Activated CD8-positive, alpha-beta memory T cell treated with anti-CD3 and anti-CD28 coated beads, Interleukin-2, amount 50 U/mL, for 1 hour (primary cell): ENCODE results near the gene KCNH2.
"Not testable (repeated sequence)": the region's sequence is repeated elsewhere in the genome, so short reads cannot be mapped to it uniquely, and the experiment has no call there.

Experiments
- DNase-seq: peaks from one replicate; pipeline ENCODE4 v3.0.0-alpha.2; 2020; ENCODE audit errors: extremely low read depth

Gene KCNH2

DNA sequence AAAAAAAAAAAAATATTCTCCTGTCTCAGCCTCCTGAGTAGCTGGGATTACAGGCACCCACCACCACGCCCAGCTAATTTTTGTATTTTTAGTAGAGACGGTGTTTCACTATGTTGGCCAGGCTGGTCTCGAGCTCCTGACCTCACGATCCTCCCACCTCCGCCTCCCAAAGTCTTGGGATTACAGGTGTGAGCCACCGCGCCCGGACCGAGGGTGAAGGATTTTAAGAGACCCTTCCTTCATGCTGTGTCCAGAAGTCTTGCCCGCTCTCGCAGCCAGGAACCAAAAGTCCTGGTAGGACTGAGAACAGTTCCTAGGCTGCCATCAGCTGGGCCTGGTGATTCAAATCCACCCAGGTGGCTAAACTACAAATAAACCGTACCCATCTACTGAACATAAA, 33.5 kb upstream of the KCNH2 start:
- DNase-seq = not testable (repeated sequence)

DNA sequence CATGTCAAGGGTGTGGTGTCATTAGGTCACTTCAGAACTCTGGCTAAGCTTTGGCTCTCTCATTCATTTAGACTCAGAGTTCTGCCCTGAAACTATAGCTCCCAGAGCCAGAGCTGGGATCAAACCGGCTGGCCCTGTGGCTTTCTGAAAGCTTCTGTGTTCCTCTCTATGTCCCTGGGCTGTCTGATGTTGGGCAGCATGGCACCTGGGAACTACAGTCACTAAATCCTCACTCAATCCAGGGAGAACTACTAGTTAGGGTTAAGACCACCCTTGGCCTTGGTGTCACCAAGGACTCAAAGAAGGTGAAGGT, 32.9 kb upstream of the KCNH2 start:
- no peak for DNase-seq

DNA sequence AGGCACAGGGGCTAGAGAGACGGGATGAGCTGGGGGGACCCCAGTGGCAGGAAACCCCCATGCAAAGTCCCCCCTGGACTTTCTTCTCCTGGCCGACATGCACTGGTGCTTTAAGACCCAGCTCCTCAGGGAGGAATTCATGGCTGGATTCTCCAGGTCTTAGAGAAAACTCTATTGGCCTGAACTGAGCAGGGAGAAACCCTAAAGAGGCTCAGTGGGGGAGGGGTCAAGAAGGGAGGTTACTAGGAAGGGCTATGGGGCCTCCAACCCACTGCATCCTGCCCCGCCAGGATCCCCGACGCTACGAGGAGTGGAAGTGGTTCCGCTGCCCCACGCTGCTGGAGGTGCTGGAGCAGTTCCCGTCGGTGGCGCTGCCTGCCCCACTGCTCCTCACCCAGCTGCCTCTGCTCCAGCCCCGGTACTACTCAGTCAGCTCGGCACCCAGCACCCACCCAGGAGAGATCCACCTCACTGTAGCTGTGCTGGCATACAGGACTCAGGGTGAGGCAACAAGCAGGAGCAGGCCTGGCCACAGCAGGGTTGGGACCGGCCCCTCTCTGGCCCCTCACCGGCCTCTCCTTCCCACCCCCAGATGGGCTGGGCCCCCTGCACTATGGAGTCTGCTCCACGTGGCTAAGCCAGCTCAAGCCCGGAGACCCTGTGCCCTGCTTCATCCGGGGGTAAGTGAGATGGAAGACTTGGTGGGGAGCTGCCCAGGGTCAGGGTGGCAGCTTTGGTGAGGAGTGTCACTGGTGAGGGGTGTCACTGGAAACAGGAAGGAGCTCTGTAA, 32.4 kb upstream of the KCNH2 start:
- no peak for DNase-seq

DNA sequence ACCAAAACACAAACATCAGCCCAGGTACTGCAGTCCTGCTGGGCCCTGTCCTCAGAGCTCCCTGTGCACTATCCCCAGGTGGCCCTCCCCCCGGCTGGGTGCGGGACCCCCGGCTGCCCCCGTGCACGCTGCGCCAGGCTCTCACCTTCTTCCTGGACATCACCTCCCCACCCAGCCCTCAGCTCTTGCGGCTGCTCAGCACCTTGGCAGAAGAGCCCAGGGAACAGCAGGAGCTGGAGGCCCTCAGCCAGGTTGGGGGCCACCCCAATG, 31.9 kb upstream of the KCNH2 start:
- DNase-seq = no peak

- DNase-seq = no peak
Observed at GRCh38 chr7:151009327-151010036, 31.4 kb upstream of the KCNH2 start.

DNA sequence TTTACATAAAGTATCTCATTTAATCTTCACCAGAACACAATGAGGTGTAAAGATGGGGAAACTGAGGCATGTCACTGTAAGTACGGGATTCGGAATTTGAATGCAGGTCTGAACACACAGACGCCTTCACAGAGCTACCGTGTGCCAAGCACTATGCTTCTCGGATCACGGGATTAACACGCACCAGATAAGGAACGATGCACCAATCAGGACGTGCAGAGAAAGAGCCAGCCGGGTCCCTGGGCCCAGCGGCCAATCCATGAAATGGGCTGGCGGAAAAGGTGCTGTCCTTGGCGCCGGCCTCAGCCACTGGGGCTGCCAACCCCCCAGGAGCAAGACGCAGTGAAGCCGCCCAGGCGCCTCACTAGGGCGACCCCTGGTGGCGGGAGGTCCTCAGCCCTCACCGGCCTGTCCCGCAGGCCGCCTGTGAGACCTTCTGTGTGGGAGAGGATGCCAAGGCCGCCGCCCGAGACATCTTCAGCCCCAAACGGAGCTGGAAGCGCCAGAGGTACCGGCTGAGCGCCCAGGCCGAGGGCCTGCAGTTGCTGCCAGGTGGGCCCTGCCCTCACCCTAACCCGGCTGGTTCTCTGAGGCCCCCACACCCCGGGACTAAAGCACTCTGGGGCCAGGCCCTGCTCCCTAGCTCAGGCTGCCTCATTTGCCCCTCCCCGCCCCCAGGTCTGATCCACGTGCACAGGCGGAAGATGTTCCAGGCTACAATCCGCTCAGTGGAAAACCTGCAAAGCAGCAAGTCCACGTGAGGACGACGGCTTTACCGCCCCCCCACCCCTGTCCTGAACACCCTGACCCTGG, 30.6 kb upstream of the KCNH2 start:
- no peak for DNase-seq

- DNase-seq = no peak
Observed at GRCh38 chr7:151008143-151008510, 30.0 kb upstream of the KCNH2 start.

- DNase-seq = no peak
Observed at GRCh38 chr7:151007469-151007898, 29.4 kb upstream of the KCNH2 start.

GRCh38 chr7:151006590-151007300, 28.6 kb upstream of the KCNH2 start:
- DNase-seq = no peak

DNA sequence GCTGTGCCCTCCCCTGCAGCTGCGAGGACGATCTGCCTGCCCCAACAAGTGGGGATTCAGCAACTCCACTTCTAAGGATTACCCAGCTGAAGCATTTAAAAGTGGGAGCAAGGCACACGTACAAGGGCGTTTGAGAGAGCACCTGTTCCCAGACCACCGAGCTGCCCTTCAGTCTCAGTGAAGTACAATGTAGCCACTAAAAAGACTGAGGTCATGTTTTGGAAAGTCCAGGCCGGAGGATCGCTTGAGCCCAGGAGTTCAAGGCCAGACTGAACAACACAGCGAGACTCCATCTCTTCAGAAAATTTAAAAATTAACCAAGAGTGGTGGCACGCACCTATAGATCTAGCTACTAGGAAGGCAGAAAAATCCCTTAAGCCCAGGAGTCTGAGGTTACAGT, 27.4 kb upstream of the KCNH2 start:
- DNase-seq = no peak

- DNase-seq = no peak
Observed at GRCh38 chr7:151003572-151003971, 25.5 kb upstream of the KCNH2 start.

- no peak for DNase-seq
Observed at GRCh38 chr7:151001546-151001945, 23.4 kb upstream of the KCNH2 start.

DNA sequence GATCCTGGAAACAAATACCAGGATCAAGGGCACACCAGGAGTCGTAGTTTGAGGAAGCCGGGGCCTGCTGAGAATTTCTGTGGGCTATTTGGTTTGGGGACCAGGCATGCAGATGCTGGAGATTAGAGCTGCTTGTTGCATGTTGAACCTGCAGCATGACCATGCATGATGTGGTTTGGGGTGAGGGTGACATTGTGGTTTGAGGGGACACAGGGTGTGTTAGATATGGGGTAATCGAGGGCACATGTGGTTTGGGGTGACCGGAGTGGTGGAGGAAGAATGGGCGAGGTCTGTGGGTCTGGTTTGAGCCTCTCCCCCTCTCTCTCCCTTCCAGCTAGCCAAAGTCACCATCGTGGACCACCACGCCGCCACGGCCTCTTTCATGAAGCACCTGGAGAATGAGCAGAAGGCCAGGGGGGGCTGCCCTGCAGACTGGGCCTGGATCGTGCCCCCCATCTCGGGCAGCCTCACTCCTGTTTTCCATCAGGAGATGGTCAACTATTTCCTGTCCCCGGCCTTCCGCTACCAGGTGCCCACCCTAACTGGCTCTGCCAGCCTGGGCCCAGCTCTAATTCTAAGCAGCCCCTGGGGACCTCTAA, 22.9 kb upstream of the KCNH2 start:
- no peak for DNase-seq

- no peak for DNase-seq
Observed at GRCh38 chr7:150999497-151000230, 21.5 kb upstream of the KCNH2 start.

- no peak for DNase-seq
Observed at GRCh38 chr7:150999001-150999400, 20.9 kb upstream of the KCNH2 start.

GRCh38 chr7:150998341-150998740, 20.2 kb upstream of the KCNH2 start:
- no peak for DNase-seq

DNA sequence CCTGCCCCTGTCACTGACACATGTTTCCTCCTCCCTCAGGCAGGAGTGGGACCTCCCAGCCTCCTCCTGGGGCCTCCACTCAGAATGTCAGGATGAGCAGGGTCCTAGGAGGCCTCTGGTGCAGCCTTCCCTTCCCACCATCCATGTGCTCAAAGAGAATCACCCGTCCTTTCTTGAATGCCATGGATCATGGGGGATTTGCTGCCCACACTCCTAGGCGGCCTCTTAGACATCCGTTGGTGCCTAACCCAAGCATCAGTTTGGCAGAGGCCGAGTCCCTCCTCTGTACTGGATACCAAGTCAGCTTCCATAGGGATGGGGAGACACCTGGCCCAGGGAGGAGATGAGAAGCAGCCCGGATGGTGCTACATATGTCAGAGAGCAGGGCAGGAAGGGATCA, 19.7 kb upstream of the KCNH2 start:
- no peak for DNase-seq

DNA sequence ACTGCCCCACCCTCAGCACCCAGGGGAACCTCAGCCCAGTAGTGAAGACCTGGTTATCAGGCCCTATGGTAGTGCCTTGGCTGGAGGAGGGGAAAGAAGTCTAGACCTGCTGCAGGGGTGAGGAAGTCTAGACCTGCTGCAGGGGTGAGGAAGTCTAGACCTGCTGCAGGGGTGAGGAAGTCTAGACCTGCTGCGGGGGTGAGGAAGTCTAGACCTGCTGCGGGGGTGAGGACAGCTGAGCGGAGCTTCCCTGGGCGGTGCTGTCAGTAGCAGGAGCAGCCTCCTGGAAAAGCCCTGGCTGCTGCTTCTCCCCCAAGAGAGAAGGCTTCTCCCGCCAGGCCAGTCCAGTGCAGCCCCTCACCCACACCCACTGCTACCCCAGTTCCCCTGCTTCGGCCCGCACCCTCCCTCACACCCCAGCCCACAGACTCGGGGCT, 19.0 kb upstream of the KCNH2 start:
- no peak for DNase-seq

DNA sequence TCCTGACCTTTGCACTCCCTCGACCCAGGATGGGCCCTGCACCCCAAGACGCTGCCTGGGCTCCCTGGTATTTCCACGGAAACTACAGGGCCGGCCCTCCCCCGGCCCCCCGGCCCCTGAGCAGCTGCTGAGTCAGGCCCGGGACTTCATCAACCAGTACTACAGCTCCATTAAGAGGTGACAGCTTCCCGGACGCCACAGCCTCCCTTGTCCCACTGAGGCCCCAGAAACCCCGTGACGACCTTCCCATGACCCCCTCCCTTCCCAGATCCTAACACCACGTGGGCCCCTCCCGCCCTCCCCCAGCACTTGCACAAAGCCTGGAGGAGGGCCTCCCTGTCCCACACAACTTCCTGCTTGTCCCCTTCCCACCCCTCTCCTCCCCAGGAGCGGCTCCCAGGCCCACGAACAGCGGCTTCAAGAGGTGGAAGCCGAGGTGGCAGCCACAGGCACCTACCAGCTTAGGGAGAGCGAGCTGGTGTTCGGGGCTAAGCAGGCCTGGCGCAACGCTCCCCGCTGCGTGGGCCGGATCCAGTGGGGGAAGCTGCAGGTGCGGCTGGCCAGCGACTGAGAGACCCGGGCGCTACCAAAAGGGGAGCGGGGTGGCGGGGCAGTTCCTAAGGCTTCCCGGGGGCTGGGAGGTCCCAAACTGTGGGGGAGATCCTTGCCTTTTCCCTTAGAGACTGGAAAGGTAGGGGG, 18.4 kb upstream of the KCNH2 start:
- DNase-seq = no peak

- no peak for DNase-seq
Observed at GRCh38 chr7:150994838-150995510, 16.9 kb upstream of the KCNH2 start.
